Bronchial epithelial cell (primary cell): ENCODE data around the gene POR. TPM values are rescaled to one million over a fixed set of nuclear protein-coding genes. Genes with fewer than 3 reads are reported as not detected.

Source experiments
- DNase-seq: peaks from one replicate; pipeline ENCODE4 v3.0.0-alpha.2; 2010; ENCODE audit warnings: low read depth
- FAIRE-seq: peaks from 2 replicates; lab custom pipeline; 2011; peaks lifted over from hg19 to GRCh38; lab: Jason Lieb, UNC
- H3K27me3 ChIP-seq: 2 replicates; pipeline ENCODE4 v1.5.1; 2011; ENCODE audit warnings: low read length; ENCODE audit not compliant: control insufficient read depth, insufficient read depth
- H3K36me3 ChIP-seq: 2 replicates; pipeline ENCODE4 v1.5.1; 2011; ENCODE audit warnings: low read length; ENCODE audit not compliant: control insufficient read depth, insufficient read depth
- H3K4me3 ChIP-seq: 2 replicates; pipeline ENCODE4 v1.5.1; 2011; ENCODE audit warnings: mild to moderate bottlenecking, low read depth, low read length, control low read depth
- CTCF ChIP-seq: IDR thresholded peaks from 2 replicates; pipeline ENCODE4 v1.5.1; 2011; ENCODE audit warnings: mild to moderate bottlenecking, moderate library complexity, low read length, control low read depth, inconsistent platforms; ENCODE audit not compliant: insufficient read depth, severe bottlenecking
- total RNA-seq: library from RNA; depleted of rRNA; stranded (reverse); fragments of >200 nt; gene quantifications from 2 replicates; pipeline ENCODE4 v1.2.1, GENCODE V29; 2014

POR gene
- total RNA-seq, 1 donor from 2014 or later: 75.0 TPM

- peaks cover 21% of the 10 kb centered on the region for H3K36me3 ChIP-seq
- no peaks in the 10 kb centered on the region for H3K27me3 ChIP-seq
- TF ChIP-seq CTCF: no peak
- no peak overlapping the region for H3K4me3 ChIP-seq
- DNase-seq: no peak
- no peak for FAIRE-seq
Observed at GRCh38 chr7:75985518-75986146, 70.7 kb downstream of the POR start.

GRCh38 chr7:75986147-75986781 is 71.3 kb downstream of the POR start:
- Histone ChIP-seq H3K36me3 (peaks cover 17% of the 10 kb centered on the region), H3K27me3 (no peaks in the 10 kb centered on the region), H3K4me3 (no peak overlapping the region)
- DNase-seq: no peak
- no peak for TF ChIP-seq CTCF
- FAIRE-seq: no peak

- FAIRE-seq (peak; percentile 79), DNase-seq (no peak)
- H3K36me3 ChIP-seq: peaks cover 15% of the 10 kb centered on the region
Observed at GRCh38 chr7:75987026-75987804, 72.3 kb downstream of the POR start.

GRCh38 chr7:75987805-75988567 is 73.0 kb downstream of the POR start:
- TF ChIP-seq CTCF: no peak

More at GRCh38 chr7:75987026-75987804, 72.3 kb downstream of the POR start:
- no peak for TF ChIP-seq CTCF
- no peaks in the 10 kb centered on the region for H3K27me3 ChIP-seq
- H3K4me3 ChIP-seq: no peak overlapping the region

GRCh38 chr7:75988568-75989499 is 73.9 kb downstream of the POR start:
- TF ChIP-seq CTCF: no peak
- no peaks in the 10 kb centered on the region for H3K27me3 ChIP-seq
- peaks cover 11% of the 10 kb centered on the region for H3K36me3 ChIP-seq
- FAIRE-seq: no peak
- H3K4me3 ChIP-seq: no peak overlapping the region
- DNase-seq: no peak

More at GRCh38 chr7:75987805-75988567, 73.0 kb downstream of the POR start:
- H3K36me3 ChIP-seq: peaks cover 15% of the 10 kb centered on the region
- H3K27me3 ChIP-seq: no peaks in the 10 kb centered on the region
- no peak overlapping the region for H3K4me3 ChIP-seq
- DNase-seq: no peak
- no peak for FAIRE-seq
